HCT116 (cell line): ENCODE results near the gene CPED1. TPM values are rescaled to one million over a fixed set of nuclear protein-coding genes. Genes with fewer than 3 reads are reported as not detected.
"Not testable (repeated sequence)": the region's sequence is repeated elsewhere in the genome, so short reads cannot be mapped to it uniquely, and the experiment has no call there.

Experiments used
- ATAC-seq: fragments of 200-7000 bp; cut with Tn5 transposase; 2 replicates; pipeline ENCODE4 v1.9.1; 2020; ENCODE audit warnings: mild to moderate bottlenecking, moderate library complexity
- BruUV-seq: library from RNA; stranded (reverse); fragments of 400-500 nt; replicated peaks from 2 replicates; lab custom pipeline; 2021; lab: Mats Ljungman, UMichigan
- CTCF ChIA-PET: fragments of 300-600 bp; sonication (Branson Sonifier 250); formaldehyde crosslinking; loops from one replicate; lab custom pipeline; 2021; ENCODE audit warnings: antibody characterized with exemption; lab: Charles Lee
- POLR2A ChIA-PET: fragments of 300-600, 350-600 bp; sonication (Branson Sonifier 250); formaldehyde crosslinking; loops from one replicate; lab custom pipeline; 2021; ENCODE audit warnings: antibody characterized with exemption; lab: Charles Lee
- RAD21 ChIA-PET, 2 experiments: fragments of 300-600 bp; sonication (Branson Sonifier 250); formaldehyde crosslinking; loops; one replicate each; lab custom pipeline; 2023; ENCODE audit warnings: low total read pairs in 2 of 2; ENCODE audit not compliant: uncharacterized antibody in 2 of 2, unreplicated experiment in 2 of 2, low non-redundant PET in 1 of 2; lab: Charles Lee
- DNase-seq: peaks from one replicate; pipeline ENCODE4 v3.0.0-alpha.2; 2010; ENCODE audit warnings: low read depth, low spot score
- H2AFZ ChIP-seq: fragments of 200-600 bp; shearing (Covaris generic), sonication (generic); 2 replicates; pipeline ENCODE4 v1.6.1; 2017; ENCODE audit warnings: low read depth, mixed run types, mixed read lengths, antibody characterized with exemption, low read length; ENCODE audit not compliant: poor library complexity, severe bottlenecking
- H3K27ac ChIP-seq: 2 replicates; pipeline ENCODE4 v1.5.1; 2012; ENCODE audit warnings: low read depth, low read length
- H3K27me3 ChIP-seq: fragments of 200-600 bp; sonication (generic); 2 replicates; pipeline ENCODE4 v1.6.1; 2016; ENCODE audit warnings: mixed run types, low read length, mixed read lengths; ENCODE audit not compliant: insufficient read depth
- H3K36me3 ChIP-seq, 2 experiments: fragments of 200-500 bp in 1 of 2; fragments of 200-600 bp in 1 of 2; sonication (Bioruptor generic) in 1 of 2; sonication (generic) in 1 of 2; 2 replicates each; pipeline versions ENCODE4 v1.5.1 to v1.6.1; 2014 to 2016; ENCODE audit warnings: low read length in 2 of 2, inconsistent platforms in 1 of 2, mixed read lengths in 1 of 2, mixed run types in 1 of 2; ENCODE audit not compliant: insufficient read depth in 2 of 2, control insufficient read depth in 1 of 2
- H3K4me1 ChIP-seq, 2 experiments: fragments of 200-600 bp in 1 of 2; sonication (generic) in 1 of 2; 2 replicates each; pipeline versions ENCODE4 v1.5.1 to v1.6.1; 2012 to 2017; ENCODE audit warnings: low read length in 2 of 2, inconsistent platforms in 1 of 2, mild to moderate bottlenecking in 1 of 2, mixed read lengths in 1 of 2, mixed run types in 1 of 2, moderate library complexity in 1 of 2; ENCODE audit not compliant: insufficient read depth in 2 of 2, control insufficient read depth in 1 of 2
- H3K4me2 ChIP-seq: fragments of 200-600 bp; sonication (generic); 2 replicates; pipeline ENCODE4 v1.6.1; 2017; ENCODE audit warnings: mixed run types, low read length, mixed read lengths
- H3K4me3 ChIP-seq, 2 experiments: fragments of 200-600 bp in 1 of 2; sonication (generic) in 1 of 2; replicated peaks in 1 of 2; 2 replicates each; pipeline ENCODE4 v1.5.1; 2011 to 2016; ENCODE audit warnings: low read length in 2 of 2, control low read depth in 1 of 2, low read depth in 1 of 2, mild to moderate bottlenecking in 1 of 2, mixed read lengths in 1 of 2, mixed run types in 1 of 2
- H3K79me2 ChIP-seq: fragments of 200-600 bp; sonication (generic); 2 replicates; pipeline ENCODE4 v1.6.1; 2017; ENCODE audit warnings: mild to moderate bottlenecking, mixed run types, low read length, moderate library complexity, mixed read lengths; ENCODE audit not compliant: insufficient read depth
- H3K9ac ChIP-seq: fragments of 200-600 bp; sonication (generic); 2 replicates; pipeline ENCODE4 v1.6.1; 2016; ENCODE audit warnings: low read length, mixed read lengths
- H3K9me2 ChIP-seq: fragments of 200-600 bp; sonication (generic), shearing (Covaris generic); 2 replicates; pipeline ENCODE4 v1.6.1; 2017; ENCODE audit warnings: mixed run types, mild to moderate bottlenecking, moderate library complexity; ENCODE audit not compliant: insufficient read depth
- H3K9me3 ChIP-seq, 2 experiments: fragments of 200-500 bp in 1 of 2; fragments of 200-600 bp in 1 of 2; sonication (Bioruptor generic) in 1 of 2; sonication (generic) in 1 of 2; 2 replicates each; pipeline ENCODE4 v1.6.1; 2014 to 2017; ENCODE audit warnings: low read length in 2 of 2, mixed read lengths in 2 of 2, inconsistent platforms in 1 of 2, low read depth in 1 of 2, mild to moderate bottlenecking in 1 of 2, mixed run types in 1 of 2, moderate library complexity in 1 of 2; ENCODE audit not compliant: control insufficient read depth in 1 of 2, insufficient read depth in 1 of 2
- H4K20me1 ChIP-seq: fragments of 200-600 bp; sonication (generic), shearing (Covaris generic); 2 replicates; pipeline ENCODE4 v1.6.1; 2017; ENCODE audit warnings: mixed run types, mild to moderate bottlenecking, moderate library complexity; ENCODE audit not compliant: insufficient read depth
- ELF1 ChIP-seq: IDR thresholded peaks from 2 replicates; pipeline ENCODE4 v1.6.1; 2012; ENCODE audit warnings: low read depth, borderline replicate concordance
- JUND ChIP-seq: IDR thresholded peaks from 2 replicates; pipeline ENCODE4 v1.6.1; 2012
- POLR2A ChIP-seq: IDR thresholded peaks from 2 replicates; pipeline ENCODE4 v1.7.0; 2011; ENCODE audit warnings: borderline replicate concordance; ENCODE audit not compliant: insufficient read depth, insufficient read length; ENCODE audit errors: extremely low read depth
- RAD21 ChIP-seq: IDR thresholded peaks from 2 replicates; pipeline ENCODE4 v1.6.1; 2012; ENCODE audit warnings: low read depth, mild to moderate bottlenecking
- SP1 ChIP-seq: IDR thresholded peaks from 2 replicates; pipeline ENCODE4 v1.6.1; 2012; ENCODE audit warnings: low read depth
- TCF7L2 ChIP-seq: IDR thresholded peaks from 2 replicates; pipeline ENCODE4 v1.7.0; 2011; ENCODE audit warnings: borderline replicate concordance, inconsistent platforms; ENCODE audit not compliant: insufficient read depth, insufficient read length; ENCODE audit errors: extremely low read depth
- ZNF274 ChIP-seq: fragments of 200-500 bp; sonication (Bioruptor generic); IDR thresholded peaks from 2 replicates; pipeline ENCODE4 v1.6.1; 2014; ENCODE audit warnings: mild to moderate bottlenecking, low read depth, low read length, inconsistent platforms
- intact Hi-C: fragments of 100-400 bp; cut with micrococcal nuclease; formaldehyde crosslinking; loops from 2 replicates; pipeline ENCODE4 v1.10.0; 2022
- total RNA-seq: library from RNA; stranded (reverse); gene quantifications from one replicate; pipeline ENCODE4 v1.2.1, GENCODE V29; 2021; ENCODE audit not compliant: unreplicated experiment
- TF ChIP-seq, protein P1 (sequence below): IDR thresholded peaks from 2 replicates; pipeline ENCODE4 v1.6.1; 2011; ENCODE audit warnings: mild to moderate bottlenecking, low read length, moderate library complexity; ENCODE audit not compliant: insufficient replicate concordance; ENCODE audit errors: extremely low read depth

Gene CPED1
- total RNA-seq, 1 experiment from 2014 or later: 1.2 TPM

DNA sequence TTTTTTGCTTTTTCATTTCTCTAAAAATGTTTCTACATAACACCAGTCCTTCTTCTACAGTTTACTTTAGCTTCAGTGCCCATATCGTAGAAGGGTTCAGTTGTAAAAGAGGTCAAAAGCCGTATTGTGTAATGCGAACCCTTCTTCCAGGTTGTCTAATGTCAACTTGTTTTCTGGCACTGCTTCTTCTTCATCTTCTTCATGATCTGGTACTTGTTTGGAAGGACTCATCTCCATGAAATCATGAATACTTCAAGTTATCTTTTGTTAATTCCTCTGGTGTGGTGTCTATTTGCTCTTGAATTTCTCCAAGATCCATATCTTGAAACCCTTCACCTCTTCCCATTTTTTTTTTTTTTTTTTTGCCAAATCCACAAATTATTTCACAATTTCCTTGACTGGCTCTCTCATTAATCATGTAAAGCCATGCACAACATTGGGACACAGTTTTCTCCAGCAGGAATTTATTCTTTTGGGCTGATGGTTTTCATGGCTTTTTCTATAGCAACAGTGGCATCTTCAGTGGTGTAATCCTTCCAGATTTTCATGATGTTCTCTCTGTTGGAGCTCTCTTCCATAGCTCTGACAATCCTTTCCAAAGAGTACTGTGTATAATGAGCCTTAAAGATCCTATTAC is 85.1 kb downstream of the CPED1 start:
- H3K27me3 ChIP-seq: no peaks in the 10 kb centered on the region
- H3K4me2 ChIP-seq: no peak overlapping the region
- H3K9ac ChIP-seq: no peak overlapping the region
- no peak for TF ChIP-seq RAD21
- no peak for TF ChIP-seq ELF1
- no peak for TF ChIP-seq POLR2A
- TF ChIP-seq, protein P1, sequence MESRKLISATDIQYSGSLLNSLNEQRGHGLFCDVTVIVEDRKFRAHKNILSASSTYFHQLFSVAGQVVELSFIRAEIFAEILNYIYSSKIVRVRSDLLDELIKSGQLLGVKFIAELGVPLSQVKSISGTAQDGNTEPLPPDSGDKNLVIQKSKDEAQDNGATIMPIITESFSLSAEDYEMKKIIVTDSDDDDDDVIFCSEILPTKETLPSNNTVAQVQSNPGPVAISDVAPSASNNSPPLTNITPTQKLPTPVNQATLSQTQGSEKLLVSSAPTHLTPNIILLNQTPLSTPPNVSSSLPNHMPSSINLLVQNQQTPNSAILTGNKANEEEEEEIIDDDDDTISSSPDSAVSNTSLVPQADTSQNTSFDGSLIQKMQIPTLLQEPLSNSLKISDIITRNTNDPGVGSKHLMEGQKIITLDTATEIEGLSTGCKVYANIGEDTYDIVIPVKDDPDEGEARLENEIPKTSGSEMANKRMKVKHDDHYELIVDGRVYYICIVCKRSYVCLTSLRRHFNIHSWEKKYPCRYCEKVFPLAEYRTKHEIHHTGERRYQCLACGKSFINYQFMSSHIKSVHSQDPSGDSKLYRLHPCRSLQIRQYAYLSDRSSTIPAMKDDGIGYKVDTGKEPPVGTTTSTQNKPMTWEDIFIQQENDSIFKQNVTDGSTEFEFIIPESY: no peak
- TF ChIP-seq TCF7L2: no peak
- TF ChIP-seq JUND: no peak
- TF ChIP-seq ZNF274: no peak
- no peak for TF ChIP-seq SP1
- H3K27ac ChIP-seq: no peak overlapping the region
- no peaks in the 10 kb centered on the region for H3K79me2 ChIP-seq
- no peaks in the 10 kb centered on the region for H3K9me3 ChIP-seq
- ChIA-PET POLR2A (no interaction called here), RAD21 (no interaction called here), CTCF (interaction anchor here (0.9 kb wide), 1 partner anchor 10 kb away, joined by 3 read pairs; no protein-coding TSS in a partner anchor)
- peaks cover 0 to 10% of the 10 kb centered on the region in 2 experiments; a peak in 2 of 4 replicates for H3K4me1 ChIP-seq
- H3K9me2 ChIP-seq: no peaks in the 10 kb centered on the region
- no peak overlapping the region for H3K4me3 ChIP-seq
- H4K20me1 ChIP-seq: no peaks in the 10 kb centered on the region
- no TSS peak for BruUV-seq
- no peaks in the 10 kb centered on the region for H3K36me3 ChIP-seq
- H2AFZ ChIP-seq: no peak overlapping the region
- ATAC-seq (no peak), DNase-seq (no peak)
- intact Hi-C loops: no loop called here

DNA sequence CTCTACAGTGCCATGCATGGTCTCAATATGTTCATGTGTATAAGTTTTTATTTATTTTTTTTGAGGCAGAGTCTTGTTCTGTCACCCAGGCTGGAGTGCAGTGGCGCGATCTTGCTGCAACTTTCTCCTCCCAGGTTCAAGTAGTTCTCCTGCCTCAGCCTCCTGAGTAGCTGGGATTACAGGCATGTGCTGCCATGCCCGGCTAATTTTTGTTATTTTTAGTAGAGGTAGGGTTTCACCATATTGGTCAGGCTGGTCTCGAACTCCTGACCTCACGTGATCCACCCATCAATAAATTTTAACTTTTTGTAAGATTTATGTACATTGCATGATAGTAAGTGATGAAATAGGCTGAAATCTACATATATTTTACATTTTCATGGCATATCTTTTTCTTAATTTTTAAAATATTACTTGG is 86.9 kb downstream of the CPED1 start:
- intact Hi-C loops, H3K27ac ChIP-seq, H4K20me1 ChIP-seq, ATAC-seq, DNase-seq, POLR2A ChIA-PET, H3K9ac ChIP-seq, H3K9me3 ChIP-seq, H3K4me2 ChIP-seq, H3K4me3 ChIP-seq, RAD21 ChIA-PET, H3K9me2 ChIP-seq, H3K36me3 ChIP-seq, H2AFZ ChIP-seq, BruUV-seq, H3K27me3 ChIP-seq, H3K4me1 ChIP-seq, H3K79me2 ChIP-seq: not testable (repeated sequence)
- CTCF ChIA-PET: interaction anchor here (1.3 kb wide), 1 partner anchor 283 kb away, joined by 4 read pairs; no protein-coding TSS in a partner anchor
